Neural progenitor cell (in vitro differentiated cells): ENCODE measurements around the gene NEB.

Source experiments
- CTCF ChIP-seq: fragments of 200-600 bp; sonication (generic); IDR thresholded peaks from 2 replicates; pipeline ENCODE4 v1.5.1; 2017; ENCODE audit warnings: antibody characterized with exemption, mild to moderate bottlenecking
- EZH2phosphoT487 ChIP-seq: fragments of 200-600 bp; sonication (generic); IDR thresholded peaks from 2 replicates; pipeline ENCODE4 v1.6.1; 2017; ENCODE audit warnings: antibody characterized with exemption

DNA sequence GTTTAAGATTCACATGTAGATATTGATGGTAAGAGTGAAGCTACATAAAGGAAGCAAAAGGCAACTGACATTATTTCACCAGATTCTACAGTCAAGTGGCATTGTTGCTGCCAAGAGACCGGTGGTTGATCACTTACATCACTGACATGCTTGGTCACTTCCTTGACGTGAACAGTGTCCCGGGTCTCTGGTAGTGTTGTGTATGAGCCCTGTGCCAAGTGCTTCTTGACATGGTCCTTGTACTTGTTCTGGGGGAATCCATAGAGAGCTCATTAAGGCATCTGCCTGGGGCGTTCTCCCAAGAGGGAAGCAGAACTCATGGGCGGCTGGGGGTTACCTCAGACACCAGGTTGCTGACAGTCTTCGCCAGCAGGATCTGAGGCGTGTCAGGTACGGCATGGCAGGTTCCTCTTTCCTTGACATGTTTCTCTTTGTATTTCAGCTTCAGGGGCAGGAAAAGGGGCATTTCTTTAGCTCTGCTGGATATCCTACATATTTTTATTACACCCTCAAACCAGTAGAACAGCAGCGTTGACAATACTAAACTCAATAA is 208.4 kb downstream of the NEB start:
- TF ChIP-seq CTCF (no peak), EZH2phosphoT487 (no peak)
